NCI-H524 (cell line): ENCODE results near the gene MRPL12.

ENCODE experiments used
- DNase-seq, 2 experiments: peaks; one replicate each; lab custom pipeline; 2025; lab: John Stamatoyannopoulos, UW

MRPL12 gene

DNA sequence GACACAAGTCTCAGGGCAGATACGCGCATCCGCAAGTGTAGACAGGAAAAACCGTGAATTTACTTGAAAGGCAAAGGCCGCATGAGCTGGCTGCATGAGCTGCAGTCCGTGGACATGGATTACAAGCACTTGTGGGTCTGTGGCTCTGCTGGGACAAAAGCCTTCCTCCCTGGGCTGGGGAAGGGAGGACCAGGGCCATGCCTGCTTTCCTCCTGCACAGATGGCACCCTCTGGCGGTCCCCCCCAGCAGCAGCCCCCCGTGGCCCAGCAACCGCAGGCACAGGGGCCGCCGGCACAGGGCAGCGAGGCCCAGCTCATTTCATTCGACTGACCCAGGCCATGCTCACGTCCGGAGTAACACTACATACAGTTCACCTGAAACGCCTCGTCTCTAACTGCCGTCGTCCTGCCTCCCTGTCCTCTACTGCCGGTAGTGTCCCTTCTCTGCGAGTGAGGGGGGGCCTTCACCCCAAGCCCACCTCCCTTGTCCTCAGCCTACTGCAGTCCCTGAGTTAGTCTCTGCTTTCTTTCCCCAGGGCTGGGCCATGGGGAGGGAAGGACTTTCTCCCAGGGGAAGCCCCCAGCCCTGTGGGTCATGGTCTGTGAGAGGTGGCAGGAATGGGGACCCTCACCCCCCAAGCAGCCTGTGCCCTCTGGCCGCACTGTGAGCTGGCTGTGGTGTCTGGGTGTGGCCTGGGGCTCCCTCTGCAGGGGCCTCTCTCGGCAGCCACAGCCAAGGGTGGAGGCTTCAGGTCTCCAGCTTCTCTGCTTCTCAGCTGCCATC lies 1.7 kb upstream of the MRPL12 start:
- peak in 1 of 2 experiments; percentile 40 for DNase-seq

DNA sequence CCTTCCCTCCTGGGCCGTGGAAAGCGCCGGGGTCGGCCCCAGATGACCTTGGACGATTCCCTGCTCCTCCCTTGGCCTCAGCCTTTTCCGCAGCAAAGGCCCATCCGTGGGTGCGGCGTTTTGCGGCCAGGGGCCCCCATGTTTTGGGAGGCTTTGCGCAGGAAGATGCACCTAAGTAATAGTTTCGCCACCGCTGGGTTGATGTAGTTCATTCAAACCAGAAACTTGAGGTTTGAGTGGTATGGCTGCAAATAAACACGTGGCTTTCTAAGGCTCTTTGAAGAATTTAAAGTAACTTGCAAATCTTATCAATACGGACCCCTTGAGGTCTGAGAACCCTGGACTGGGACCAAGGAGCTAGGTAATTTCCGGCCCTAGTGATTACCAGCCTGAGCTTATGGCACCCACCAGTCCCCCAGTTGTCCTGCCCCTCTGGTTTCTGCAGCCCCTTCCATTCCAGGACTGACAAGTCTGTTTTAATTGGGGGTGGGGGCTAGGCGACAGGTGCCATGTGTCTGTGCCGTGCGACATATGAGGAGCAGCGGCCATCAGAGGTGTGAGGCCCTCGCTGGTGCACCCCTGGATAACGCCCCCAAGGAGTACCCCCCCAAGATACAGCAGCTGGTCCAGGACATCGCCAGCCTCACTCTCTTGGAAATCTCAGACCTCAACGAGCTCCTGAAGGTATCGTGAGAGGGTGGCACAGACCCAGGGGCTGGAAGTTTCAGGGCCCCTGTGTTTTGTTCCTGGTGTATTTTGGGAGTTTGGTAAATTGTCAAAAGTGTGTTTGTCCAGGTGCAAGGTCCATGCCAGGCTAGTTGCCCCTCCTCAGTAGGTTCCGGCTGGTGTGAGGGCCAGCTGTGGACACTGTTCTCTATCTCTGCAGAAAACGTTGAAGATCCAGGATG lies 834 bp downstream of the MRPL12 start:
- DNase-seq = peak in 1 of 2 experiments; percentile 46

DNA sequence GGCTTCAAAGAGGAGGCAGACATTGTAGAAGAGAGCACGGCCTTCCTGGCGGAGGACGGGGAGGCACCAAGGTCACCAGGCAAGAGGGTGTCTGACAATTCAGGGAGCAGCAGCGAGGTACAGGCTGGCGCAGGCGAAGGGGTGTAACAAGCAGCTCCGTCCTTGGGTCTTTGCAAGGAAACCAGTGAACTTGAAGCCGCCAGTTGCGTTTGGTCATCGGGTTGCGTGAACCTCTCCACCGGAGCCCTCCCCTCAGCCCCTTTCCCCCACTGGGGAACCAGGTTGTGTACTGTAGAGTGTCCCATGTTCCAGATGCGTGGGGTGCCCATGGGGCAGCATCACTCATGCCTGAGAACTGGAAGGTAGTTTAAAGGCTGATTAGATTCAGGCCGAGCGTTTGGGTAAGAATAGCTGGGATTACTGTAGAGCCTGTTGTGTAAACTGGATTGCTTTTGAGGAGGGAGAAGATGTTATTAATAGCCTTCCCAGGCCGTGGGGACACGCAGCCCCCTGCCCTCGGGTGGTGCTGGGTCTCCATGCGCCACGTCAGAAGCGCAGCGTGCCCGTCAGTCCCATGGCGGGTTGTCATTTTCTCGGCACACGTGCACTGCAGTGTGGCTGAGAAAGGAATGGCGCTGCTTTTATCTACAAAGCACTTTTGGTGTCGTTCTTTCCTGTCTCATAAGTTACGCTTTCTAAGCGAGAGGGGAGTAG lies 2.5 kb downstream of the MRPL12 start:
- no peak for DNase-seq

DNA sequence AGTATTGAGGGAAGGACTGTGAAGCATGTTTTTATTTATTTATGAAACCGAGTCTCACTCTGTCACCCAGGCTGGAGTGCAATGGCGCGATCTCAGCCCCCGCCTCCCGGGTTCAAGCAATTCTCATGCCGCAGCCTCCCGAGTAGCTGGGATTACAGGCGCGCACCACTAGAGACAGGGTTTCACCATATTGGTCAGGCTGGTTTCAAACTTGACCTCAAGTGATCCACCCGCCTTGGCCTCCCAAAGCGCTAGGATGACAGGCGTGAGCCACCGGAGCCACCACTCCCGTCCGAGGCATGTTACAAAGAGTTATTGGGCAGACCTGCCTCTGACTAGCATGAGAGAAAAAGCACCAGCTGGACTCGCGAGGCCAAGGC lies 3.1 kb downstream of the MRPL12 start:
- DNase-seq = no peak

DNA sequence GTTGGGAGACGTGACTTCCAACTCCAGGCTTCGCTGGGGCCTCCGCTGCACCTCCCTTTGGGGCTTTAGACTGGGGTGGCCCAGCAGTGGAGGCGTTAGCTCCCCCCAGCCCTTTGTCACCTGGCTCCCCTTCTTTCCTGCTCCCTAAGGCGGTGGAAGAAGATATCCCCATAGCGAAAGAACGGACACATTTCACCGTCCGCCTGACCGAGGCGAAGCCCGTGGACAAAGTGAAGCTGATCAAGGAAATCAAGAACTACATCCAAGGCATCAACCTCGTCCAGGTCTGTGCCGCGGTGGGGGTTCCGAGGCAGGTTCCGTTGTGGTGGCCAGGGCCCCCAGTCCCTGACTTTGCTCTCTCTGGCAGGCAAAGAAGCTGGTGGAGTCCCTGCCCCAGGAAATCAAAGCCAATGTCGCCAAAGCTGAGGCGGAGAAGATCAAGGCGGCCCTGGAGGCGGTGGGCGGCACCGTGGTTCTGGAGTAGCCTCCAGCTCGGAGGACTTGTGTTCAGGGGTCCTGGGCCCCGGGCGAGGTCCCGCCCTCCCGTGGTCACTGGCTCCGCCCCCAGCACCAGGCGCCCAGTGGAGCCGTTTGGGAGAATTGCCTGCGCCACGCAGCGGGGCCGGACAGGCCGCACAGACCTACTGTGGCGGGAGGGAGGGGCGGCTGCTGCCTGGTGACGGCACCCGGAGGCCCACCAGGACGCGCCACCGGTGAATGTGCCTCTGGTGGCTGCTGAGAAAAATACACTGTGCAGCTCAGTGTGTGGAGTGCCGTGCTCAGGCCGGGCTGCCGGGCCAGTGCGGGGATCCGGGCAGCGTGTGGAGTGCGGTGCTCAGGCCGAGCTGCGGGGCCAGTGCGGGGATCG lies 3.8 kb downstream of the MRPL12 start:
- DNase-seq = no peak

DNA sequence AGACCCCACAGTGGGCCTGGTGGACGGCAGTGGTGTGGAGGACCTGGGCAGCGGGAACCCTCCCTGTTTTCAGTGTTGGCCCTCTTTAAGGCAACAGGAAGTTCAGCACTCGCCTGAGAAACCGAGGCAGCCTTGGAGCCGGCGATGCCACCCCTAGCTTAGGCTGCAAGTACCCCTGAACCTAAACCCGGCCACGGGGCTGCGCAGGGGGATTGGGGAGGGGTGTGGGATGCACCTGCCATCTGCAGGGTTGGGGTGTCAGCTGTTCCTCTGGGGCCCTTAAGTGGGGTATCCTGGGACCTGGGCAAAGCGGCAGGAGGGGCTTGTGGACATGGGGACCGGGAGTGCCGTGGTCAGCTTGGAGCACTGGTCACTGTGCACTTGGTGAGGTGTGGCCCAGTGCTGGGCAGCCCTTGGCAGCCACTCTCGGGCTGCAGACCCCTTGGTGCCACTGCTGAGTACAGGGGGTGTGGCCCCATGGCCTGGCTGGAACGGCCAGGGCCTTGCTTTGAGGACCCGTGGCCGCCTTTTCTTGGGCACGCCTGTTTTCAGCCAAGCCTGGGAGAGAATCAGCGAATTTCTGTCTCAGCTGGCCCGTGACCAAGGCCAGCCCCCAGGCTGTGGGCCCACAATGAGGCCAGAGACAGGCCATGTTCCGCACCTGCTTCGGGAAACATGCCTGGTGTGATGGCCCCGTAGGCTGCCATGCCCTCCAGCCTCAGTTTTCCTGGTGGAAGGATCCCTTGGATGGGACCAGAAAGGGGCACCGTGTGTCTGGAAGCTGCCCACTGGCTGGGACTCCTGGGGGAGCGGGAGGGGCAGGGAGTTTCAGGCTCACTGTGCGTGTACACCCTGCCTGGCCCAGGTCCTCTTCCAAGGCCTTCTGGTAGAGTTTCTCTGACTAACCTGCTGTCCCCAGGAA lies 4.8 kb downstream of the MRPL12 start:
- no peak for DNase-seq

DNA sequence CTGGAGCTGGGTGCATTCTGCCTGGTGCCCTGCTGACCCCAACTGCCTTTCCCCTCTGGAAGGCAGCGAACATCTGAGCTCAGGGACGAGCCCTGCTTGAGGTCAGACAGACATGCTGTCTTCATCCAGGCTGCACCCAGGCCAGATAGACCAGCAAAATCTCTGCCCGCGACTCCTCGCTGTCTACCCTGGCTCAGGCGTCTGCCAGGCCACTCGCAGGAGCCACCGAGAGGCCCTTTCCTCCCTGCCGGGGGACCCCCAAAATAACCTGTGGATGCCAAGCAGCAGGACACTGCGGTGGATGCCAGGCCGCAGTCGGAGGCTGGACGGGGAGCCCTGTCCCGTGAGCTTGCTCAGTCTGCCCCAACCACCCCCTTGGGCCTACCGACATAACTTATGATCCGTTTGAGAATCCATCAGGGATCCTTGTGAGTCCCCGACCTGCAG lies 5.6 kb downstream of the MRPL12 start:
- DNase-seq = no peak

DNA sequence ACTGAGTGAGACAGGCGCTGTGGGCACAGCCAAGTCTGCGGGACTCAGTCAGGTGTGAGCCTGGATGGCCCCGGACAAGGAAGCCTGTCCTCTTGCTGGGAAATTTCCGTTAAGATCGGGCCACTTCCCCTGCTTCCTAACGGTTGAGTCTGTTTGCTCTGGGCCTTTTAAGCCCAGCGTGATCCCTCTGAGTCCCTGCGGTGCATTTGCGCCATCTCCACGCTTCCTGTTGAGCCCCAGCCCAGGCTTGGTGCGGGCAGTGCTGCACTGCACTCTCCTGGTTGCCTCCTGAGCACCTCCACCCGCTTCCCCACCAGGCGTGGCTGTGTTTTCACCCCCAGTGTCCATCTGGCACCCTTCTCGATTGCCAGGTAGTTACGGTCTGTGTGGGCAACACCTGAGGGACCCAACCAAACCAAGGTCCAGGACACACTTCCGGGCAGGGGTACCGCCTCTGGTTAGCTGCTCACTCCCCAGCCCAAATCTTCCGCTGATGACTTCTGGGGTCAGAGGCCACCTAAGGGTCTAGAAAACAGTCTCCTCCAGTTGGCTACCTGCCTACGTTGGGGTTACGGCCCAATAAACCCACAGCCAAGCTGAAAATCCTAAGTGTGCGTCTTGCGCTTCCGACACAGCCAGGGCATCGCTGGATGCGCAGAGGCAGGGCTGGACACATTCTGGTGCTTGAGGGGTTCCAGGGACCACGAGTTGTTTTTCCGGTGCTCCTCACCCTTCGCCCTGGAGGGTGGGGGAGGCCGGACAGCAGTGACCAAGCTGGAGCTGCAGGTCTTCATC lies 7.5 kb downstream of the MRPL12 start:
- DNase-seq = peak in 1 of 2 experiments; percentile 61

DNA sequence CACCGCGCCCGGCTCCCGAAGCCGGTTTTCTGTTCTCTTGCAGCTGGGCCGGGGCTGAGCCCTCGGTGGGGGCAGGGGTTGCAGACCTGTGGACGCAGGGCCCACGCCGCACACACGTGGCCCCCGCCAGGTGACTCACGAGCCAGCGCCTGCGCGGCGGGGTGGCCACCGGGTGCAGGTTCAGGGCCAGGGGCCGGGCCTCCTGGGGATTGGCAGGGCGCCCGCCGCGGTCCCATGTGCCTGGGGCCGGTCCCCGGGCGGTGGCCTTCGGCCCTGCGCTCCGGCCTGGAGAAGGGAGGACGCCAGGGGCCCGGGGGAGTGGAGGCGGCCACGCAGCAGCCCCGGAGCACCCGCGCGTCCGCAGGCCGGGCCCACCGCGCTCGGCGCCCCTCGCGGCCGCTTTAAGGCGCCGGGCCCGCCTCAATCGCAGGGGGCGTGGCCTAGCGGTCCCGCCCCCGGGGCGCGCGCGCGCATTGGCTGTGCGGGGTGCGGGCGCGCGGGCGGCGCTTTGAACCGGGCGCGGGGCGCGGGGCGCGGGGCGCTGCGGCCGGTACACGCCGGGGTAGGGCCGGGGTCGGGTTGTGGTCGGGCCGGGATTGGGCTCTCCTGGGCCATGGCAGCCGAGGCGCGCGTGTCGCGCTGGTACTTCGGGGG lies 8.8 kb downstream of the MRPL12 start, which contains the start of gene SLC25A10:
TSS of gene SLC25A10 (plus strand) at position 471 of the 654 bp plus-strand sequence. CDS start at position 614, 143 bp downstream.
- DNase-seq = peak; percentile 70 to 92

DNA sequence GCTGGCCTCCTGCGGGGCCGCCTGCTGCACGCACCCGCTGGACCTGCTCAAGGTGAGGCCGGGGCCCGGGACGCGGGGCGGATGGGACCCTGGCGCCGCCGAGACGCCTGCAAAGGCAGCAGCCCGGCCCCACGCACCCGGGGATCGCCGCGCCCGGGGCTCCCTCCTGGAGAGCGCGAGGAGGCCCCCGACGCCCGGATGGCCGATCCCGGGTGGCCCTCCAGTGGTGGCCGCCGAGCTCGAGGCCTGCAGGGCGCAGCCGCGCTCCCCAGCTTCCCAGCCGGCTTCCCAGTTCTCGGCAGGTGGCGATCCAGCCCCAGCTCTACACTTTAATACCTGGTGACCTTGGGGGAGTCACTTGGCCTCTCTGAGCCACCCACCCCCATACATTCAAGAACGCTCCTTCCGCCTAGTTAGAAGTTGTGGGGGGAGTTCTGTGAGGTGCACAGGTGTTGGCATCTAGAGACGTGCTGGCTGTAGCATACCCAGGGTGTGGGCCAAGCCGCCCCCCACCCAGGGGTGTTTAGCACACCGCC lies 9.4 kb downstream of the MRPL12 start:
- peak; percentile 73 to 74 for DNase-seq

DNA sequence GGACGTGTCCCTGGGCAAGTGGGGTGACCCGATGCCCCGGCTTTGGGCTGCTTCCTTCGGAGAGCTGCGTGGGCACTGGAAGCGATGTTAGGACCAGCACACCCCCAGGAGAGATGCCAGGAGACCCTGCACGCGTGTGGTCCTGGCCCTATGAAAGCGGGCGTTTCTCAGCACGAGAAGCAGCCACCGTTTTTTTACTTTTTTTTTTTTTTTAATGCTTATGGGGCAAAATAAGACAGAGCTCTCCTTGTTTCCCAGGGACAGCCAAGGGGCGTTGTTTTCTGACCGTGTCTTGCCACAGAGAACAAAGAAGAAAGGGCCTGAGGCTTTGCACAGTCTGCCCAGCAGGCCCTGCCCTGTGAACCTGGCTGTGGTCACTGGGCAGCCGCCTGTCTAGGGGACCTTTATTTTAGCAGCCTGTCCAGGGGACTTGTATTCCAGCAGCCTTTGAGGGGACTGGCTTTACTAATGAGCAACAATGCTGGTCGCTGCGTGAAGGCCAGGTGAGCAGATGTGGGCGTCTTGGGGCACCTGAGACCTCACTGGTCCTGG lies 9.9 kb downstream of the MRPL12 start:
- no peak for DNase-seq

DNA sequence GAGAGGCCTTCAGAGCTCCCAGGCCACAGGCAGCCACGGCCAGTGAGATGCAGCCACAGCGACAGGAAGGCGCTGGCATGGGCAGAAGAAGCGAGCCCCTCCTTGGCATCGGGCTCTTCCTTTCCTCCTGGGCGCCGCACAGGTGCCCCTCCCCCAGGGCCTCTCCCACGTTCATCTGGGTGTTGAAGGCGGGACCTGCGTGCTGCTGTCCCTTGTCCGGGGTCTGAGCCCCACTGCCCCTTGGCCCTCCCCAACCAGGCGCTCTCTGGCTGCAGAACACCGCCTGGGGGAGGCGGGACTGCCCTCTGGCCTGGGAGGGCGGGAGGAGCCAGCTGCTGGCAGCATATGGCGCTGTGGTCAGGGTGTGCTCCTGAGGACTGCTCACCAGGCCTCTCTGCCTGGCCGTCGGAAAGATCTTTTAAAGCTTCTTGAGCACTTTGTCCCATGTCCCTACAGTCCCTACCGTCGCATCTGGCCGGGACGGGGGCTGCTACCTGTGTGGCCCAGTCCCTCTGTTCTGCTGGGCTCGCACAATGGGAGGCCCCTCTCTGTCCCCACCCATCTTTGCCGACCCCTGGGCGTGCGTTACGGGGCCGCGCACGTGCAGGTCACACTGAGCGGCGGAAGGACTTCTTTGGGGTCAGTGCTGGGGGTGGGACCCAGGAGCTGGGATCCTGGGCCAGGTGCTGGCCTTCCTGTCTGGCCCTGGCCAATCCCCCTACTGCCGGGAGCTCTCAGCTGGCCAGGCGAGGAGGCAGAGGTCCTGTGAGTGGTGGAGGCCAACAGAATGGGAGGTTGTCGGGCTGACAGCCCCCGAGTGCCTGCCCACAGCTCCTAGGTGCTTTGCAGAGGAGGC lies 10.6 kb downstream of the MRPL12 start:
- no peak for DNase-seq

DNA sequence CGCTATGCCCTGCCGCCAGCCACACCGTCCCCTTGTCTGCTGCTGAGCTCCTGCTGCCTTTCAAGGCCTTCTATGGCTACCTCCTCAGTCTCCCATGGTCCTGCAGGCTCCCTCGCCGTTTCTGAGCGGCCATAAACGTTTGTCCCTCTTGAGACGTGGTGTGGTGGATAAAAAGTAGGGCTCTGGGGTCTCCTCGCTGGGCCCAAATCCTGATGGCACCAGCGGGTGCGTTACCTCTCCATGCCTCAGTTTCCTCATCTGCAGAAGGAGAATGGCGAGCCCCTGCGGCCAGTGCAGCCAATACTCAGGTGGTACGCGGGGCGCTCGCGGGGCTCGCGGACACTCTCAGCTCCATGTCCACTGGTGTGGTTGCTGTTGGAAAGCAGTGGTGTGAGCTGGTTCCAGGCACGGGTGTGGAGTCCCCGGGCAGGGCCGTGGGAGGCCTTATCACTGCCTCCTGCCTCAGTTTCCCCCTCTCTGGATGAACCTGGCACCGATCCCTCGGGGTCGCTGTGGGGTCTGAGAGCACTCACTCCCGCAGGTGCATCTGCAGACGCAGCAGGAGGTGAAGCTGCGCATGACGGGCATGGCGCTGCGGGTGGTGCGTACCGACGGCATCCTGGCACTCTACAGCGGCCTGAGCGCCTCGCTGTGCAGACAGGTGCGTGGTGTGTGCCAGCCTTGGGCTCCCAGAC lies 11.4 kb downstream of the MRPL12 start:
- no peak for DNase-seq

DNA sequence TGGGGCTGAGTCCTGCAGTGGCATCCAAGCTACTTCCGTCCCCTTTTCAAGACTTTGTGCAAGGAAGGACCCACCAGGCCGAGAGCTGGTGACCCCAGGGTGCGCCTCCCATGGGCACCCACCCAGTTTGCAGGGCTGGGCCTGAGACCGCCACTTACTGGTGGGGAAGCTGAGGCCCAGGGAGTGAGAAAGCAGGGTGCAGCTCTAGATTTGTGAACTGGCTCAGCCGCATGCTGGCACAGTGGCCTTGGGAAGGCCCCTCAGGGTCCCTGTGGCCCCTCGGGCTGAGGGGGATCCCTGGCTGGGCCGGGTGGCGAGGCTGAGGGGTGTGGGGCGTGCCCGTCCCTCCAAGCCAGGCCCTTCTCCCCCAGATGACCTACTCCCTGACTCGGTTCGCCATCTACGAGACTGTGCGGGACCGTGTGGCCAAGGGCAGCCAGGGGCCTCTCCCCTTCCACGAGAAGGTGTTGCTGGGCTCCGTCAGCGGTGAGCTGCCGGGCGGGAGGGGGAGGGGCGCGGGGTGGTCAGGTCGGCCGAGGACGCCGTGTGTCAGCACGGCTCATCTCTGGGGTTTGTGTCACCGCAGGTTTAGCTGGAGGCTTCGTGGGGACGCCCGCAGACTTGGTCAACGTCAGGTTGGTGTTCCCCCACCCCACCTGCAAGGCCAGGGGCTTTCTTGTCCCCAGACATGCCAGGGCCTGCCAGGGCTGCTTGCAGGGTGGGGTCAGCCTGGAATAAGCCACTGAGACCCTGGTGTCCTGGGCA lies 12.1 kb downstream of the MRPL12 start:
- DNase-seq = no peak

DNA sequence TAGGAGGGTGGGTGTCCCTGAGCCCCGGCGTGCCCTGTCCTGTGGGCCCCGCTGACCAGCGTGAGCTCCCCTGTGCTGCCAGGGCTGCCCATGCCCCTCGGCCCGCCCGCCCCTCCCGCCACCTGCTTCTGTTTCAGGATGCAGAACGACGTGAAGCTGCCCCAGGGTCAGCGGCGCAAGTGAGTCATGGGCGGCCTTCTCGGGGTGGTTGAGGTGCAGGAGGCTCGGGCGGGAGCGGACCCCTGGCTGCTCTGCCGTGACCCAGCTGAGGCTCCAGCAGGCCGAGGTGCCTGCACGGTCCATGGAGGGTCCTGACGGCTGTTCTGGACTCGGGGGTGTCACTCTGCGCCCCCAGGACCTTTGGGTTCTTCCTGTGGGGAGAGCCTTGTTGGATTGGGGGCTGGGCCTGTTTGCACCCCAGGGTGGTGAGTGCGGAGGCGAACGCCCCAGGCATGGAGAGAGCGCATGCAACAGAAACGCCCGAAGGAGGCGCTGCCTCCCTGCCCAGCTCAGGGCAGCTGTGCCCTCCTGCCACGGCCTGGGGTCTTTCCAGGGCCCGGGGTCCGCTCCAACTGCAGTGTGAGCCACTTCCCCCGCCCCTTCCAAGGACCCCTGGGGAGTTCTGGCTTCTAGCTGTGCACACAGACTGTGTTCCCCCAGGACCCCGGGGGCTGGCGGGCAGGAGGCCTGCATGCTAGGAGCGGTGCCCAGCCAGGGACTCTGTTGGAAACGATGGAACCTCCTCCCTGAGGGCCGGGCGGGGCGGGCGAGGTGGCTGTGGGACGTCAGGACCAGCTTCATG lies 12.9 kb downstream of the MRPL12 start:
- DNase-seq = no peak
